GM12801 (cell line): ENCODE data around the gene TTC27.

Source experiments
- TF ChIP-seq, protein P1 (sequence below): IDR thresholded peaks from one replicate; pipeline ENCODE4 v1.5.1; 2011; ENCODE audit warnings: control low read depth; ENCODE audit not compliant: insufficient read length; ENCODE audit errors: extremely low read depth

Gene TTC27

GRCh38 chr2:32627814-32628579, at the start of gene TTC27:
Gene TTC27, plus strand, starts transcription at chr2:32628050. Its CDS starts 243 bp downstream, at chr2:32628293.
- TF ChIP-seq, protein P1, sequence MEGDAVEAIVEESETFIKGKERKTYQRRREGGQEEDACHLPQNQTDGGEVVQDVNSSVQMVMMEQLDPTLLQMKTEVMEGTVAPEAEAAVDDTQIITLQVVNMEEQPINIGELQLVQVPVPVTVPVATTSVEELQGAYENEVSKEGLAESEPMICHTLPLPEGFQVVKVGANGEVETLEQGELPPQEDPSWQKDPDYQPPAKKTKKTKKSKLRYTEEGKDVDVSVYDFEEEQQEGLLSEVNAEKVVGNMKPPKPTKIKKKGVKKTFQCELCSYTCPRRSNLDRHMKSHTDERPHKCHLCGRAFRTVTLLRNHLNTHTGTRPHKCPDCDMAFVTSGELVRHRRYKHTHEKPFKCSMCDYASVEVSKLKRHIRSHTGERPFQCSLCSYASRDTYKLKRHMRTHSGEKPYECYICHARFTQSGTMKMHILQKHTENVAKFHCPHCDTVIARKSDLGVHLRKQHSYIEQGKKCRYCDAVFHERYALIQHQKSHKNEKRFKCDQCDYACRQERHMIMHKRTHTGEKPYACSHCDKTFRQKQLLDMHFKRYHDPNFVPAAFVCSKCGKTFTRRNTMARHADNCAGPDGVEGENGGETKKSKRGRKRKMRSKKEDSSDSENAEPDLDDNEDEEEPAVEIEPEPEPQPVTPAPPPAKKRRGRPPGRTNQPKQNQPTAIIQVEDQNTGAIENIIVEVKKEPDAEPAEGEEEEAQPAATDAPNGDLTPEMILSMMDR = no peak

DNA sequence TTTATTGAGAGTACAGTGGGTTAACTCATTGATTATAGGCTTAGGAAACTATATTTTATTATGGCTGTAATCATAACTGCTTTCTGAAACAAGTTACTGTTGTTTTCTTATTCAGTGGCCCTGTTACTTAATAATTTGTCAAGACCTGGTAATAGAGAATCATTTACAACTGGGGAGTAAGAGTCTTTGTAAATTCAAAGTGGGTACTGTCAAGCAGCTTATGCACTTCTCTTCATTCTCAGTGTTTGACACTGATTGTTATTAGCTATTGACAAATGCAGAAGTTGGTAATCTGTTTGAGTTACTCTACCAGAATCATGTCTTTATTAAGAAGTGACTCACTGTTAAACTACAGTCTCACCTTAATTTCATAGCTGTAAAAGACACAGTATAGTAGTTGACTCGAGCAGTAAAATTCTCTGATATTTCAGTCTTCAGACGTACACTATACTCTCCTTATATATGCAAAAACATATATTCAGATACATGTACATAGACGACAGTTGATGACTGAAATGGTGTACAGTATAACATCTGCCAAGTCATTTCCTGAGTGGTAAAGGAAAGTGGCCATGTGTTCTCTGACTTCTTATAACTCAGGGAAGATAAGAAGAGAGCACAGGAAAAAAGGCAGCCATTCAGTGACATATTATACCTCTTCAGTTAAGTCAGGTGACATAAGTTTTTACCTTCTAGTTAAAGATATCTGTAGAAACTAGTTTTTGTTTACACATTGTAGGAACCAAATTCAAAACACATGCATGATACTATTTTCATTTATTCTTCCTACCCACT, 36.0 kb upstream of the TTC27 start:
- TF ChIP-seq, protein P1 = no peak

DNA sequence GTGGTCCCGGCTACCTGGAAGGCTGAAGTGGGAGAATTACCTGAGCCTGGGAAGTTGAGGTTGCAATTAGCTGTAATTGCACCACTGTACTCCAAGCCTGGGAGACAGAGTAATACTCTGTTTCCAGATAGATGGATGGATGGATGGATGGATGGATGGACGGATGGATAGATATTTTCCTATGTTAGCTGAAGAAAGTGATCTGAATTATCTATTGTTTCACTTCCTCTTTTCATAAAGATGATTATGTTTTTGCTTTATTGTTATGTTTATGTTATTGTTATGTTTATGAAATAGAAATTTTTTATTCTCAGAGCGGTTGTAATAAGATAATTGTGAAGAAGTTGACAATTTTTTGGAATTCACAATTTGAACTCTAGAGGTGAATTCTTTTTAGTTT, 33.3 kb upstream of the TTC27 start:
- TF ChIP-seq, protein P1 = no peak

GRCh38 chr2:32611366-32611765, 16.5 kb upstream of the TTC27 start:
- TF ChIP-seq, protein P1 = no peak

GRCh38 chr2:32611771-32612170, 16.1 kb upstream of the TTC27 start:
- TF ChIP-seq, protein P1 = no peak

DNA sequence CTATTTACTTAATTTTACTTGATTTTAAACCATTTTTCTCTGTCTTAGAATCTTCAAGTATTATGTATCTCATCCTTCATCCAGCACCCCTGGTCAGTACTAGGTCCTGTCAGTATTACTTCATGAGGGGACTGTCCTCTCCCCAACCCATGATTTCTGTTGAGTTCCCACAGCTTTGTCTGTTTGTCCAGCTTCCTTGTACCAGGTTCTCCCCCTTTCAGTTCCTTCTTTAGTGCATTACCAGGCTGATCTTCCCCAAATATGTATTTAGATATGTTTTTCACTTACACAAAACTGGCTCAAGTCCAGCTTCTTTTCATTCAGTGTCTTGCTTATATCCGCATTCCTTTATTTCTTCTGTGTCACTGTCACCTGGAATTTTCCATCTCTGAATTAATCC, 13.8 kb upstream of the TTC27 start:
- TF ChIP-seq, protein P1 = no peak

DNA sequence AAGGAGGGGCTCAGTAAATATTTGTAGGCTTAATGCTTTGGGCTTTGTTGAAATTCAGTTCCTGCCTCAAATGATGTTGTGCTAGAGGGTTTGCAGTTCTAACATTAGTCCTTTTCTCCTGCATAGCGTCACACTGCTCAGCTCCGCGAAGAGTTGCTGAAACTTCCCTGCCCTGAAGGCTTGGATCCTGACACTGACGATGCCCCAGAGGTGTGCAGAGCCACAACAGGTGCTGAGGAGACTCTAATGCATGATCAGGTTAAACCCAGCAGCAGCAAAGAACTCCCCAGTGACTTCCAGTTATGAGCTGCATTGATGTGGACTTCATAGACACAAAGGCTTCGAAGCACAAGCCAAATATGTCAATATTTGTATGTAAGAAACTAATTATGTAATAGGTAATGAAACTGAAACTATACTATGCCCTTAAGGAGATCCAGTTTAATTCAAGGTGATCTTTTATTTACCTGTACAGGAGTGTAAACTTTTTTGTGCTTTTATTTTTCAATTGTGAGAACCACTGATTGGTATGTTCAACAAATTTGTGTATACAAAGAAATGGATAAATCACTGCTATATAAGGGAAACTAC, 10.2 kb upstream of the TTC27 start:
- TF ChIP-seq, protein P1 = no peak
